GM18951 (cell line): ENCODE data around the gene RAB10.
"Not testable (repeated sequence)": the region's sequence is repeated elsewhere in the genome, so short reads cannot be mapped to it uniquely, and the experiment has no call there.

Experiments used
- POLR2A ChIP-seq: IDR thresholded peaks from 4 replicates; pipeline ENCODE4 v1.6.1; 2011; ENCODE audit warnings: mild to moderate bottlenecking; ENCODE audit not compliant: insufficient read length, insufficient read depth; ENCODE audit errors: extremely low read depth
- in situ Hi-C: fragments of 300-500 bp; cut with MboI; formaldehyde crosslinking; loops from one replicate; pipeline ENCODE4 v1.12.0; 2022; ENCODE audit warnings: low sequenced_read_pairs, mixed read lengths, inconsistent platforms; ENCODE audit not compliant: unreplicated experiment

RAB10 gene

GRCh38 chr2:26024260-26024659 lies 9.6 kb upstream of the RAB10 start:
- in situ Hi-C loops = no loop called here
- no peak for TF ChIP-seq POLR2A

GRCh38 chr2:26025509-26025908 lies 8.4 kb upstream of the RAB10 start:
- TF ChIP-seq POLR2A = no peak
- in situ Hi-C loops = no loop called here

GRCh38 chr2:26028083-26028482 lies 5.8 kb upstream of the RAB10 start:
- in situ Hi-C loops = not testable (repeated sequence)

- in situ Hi-C loops = not testable (repeated sequence)
These were observed 1.2 kb upstream of the RAB10 start for GRCh38 chr2:26032586-26033269.

GRCh38 chr2:26033270-26033817 lies 540 bp upstream of the RAB10 start:
- TF ChIP-seq POLR2A = peak; percentile 45
- in situ Hi-C loops = no loop called here

- in situ Hi-C loops = no loop called here
- no peak for TF ChIP-seq POLR2A
These were observed 731 bp downstream of the RAB10 start for GRCh38 chr2:26034637-26034992.

GRCh38 chr2:26035090-26035743 lies 1.3 kb downstream of the RAB10 start:
- in situ Hi-C loops = no loop called here
- TF ChIP-seq POLR2A = no peak

- in situ Hi-C loops = no loop called here
These were observed 5.9 kb downstream of the RAB10 start for GRCh38 chr2:26039603-26040323.

GRCh38 chr2:26043109-26043508 lies 9.2 kb downstream of the RAB10 start:
- in situ Hi-C loops = no loop called here

More at GRCh38 chr2:26039603-26040323, 5.9 kb downstream of the RAB10 start:
- no peak for TF ChIP-seq POLR2A

GRCh38 chr2:26043862-26044696 lies 10.2 kb downstream of the RAB10 start:
- no peak for TF ChIP-seq POLR2A
- in situ Hi-C loops = no loop called here

More at GRCh38 chr2:26043109-26043508, 9.2 kb downstream of the RAB10 start:
- no peak for TF ChIP-seq POLR2A

- in situ Hi-C loops = no loop called here
These were observed 14.9 kb downstream of the RAB10 start for GRCh38 chr2:26048791-26049190.

GRCh38 chr2:26049641-26050040 lies 15.8 kb downstream of the RAB10 start:
- TF ChIP-seq POLR2A = no peak
- in situ Hi-C loops = no loop called here

More at GRCh38 chr2:26048791-26049190, 14.9 kb downstream of the RAB10 start:
- TF ChIP-seq POLR2A = no peak

- TF ChIP-seq POLR2A = no peak
- in situ Hi-C loops = no loop called here
These were observed 18.9 kb downstream of the RAB10 start for GRCh38 chr2:26052740-26053139.
